ENCODE data around the gene GSTO2. TPM values are rescaled to one million over a fixed set of nuclear protein-coding genes. Genes with fewer than 3 reads are reported as not detected.

The GSTO2 gene
- total RNA-seq, 2 experiments from 2014 or later, result 1.6 TPM

- H3K4me2 ChIP-seq (ENCODE audit: low read length), result no peak overlapping the region
Measured at GRCh38 chr10:104308439-104308903, 39.5 kb downstream of the GSTO2 start.

GRCh38 chr10:104309980-104310978, 41.3 kb downstream of the GSTO2 start:
- no peak overlapping the region for H3K27ac ChIP-seq (ENCODE audit: low read depth, low read length, poor library complexity, severe bottlenecking)
- H3K36me3 ChIP-seq (ENCODE audit: insufficient read depth, low read length), result peaks cover 58% of the 10 kb centered on the region
- H3K9me2 ChIP-seq (ENCODE audit: insufficient read depth, low read length), result no peaks in the 10 kb centered on the region
- peaks cover 6% of the 10 kb centered on the region for H3K4me1 ChIP-seq (ENCODE audit: insufficient read depth, low read length, poor library complexity, severe bottlenecking)
- no peaks in the 10 kb centered on the region for H3K9me3 ChIP-seq (ENCODE audit: low read length)
- H4K20me1 ChIP-seq (ENCODE audit: insufficient read depth, low read length), result no peaks in the 10 kb centered on the region; the same call in 1 of the 2 replicates
- CTCF ChIA-PET (ENCODE audit: unreplicated experiment), result no interaction called here
- intact Hi-C loops (cut with micrococcal nuclease; ENCODE audit: unreplicated experiment), result no loop called here
- no peak for TF ChIP-seq EZH2phosphoT487 (IDR thresholded peaks at IDR 0.05; ENCODE audit: borderline replicate concordance, low read depth, low read length)
- TF ChIP-seq, protein P1, sequence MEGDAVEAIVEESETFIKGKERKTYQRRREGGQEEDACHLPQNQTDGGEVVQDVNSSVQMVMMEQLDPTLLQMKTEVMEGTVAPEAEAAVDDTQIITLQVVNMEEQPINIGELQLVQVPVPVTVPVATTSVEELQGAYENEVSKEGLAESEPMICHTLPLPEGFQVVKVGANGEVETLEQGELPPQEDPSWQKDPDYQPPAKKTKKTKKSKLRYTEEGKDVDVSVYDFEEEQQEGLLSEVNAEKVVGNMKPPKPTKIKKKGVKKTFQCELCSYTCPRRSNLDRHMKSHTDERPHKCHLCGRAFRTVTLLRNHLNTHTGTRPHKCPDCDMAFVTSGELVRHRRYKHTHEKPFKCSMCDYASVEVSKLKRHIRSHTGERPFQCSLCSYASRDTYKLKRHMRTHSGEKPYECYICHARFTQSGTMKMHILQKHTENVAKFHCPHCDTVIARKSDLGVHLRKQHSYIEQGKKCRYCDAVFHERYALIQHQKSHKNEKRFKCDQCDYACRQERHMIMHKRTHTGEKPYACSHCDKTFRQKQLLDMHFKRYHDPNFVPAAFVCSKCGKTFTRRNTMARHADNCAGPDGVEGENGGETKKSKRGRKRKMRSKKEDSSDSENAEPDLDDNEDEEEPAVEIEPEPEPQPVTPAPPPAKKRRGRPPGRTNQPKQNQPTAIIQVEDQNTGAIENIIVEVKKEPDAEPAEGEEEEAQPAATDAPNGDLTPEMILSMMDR (conservative IDR thresholded peaks at IDR 0.05; ENCODE audit: low read length), result no peak
- H3K4me2 ChIP-seq (ENCODE audit: low read length), result no peak overlapping the region
- no peak overlapping the region for H2AFZ ChIP-seq (ENCODE audit: low read length)
- no peak for DNase-seq (ENCODE audit: low spot score)
- BruUV-seq (replicated peaks), result no TSS peak
- POLR2A ChIA-PET, result interaction anchor here (0.6 kb wide), 1 partner anchor 1514 kb away, joined by 3 read pairs; no protein-coding TSS in a partner anchor
- H3K79me2 ChIP-seq (ENCODE audit: insufficient read depth, low read depth, low read length), result no peaks in the 10 kb centered on the region
- no peak overlapping the region for H3K4me3 ChIP-seq (ENCODE audit: low read depth, low read length, poor library complexity, severe bottlenecking)

More at GRCh38 chr10:104308439-104308903, 39.5 kb downstream of the GSTO2 start:
- intact Hi-C loops (cut with micrococcal nuclease; ENCODE audit: unreplicated experiment), result no loop called here
- Histone ChIP-seq H2AFZ (ENCODE audit: low read length) (no peak overlapping the region), H4K20me1 (ENCODE audit: insufficient read depth, low read length) (no peaks in the 10 kb centered on the region; the same call in 1 of the 2 replicates), H3K27ac (ENCODE audit: low read depth, low read length, poor library complexity, severe bottlenecking) (no peak overlapping the region), H3K36me3 (ENCODE audit: insufficient read depth, low read length) (peaks cover 40% of the 10 kb centered on the region), H3K4me1 (ENCODE audit: insufficient read depth, low read length, poor library complexity, severe bottlenecking) (peaks cover 6% of the 10 kb centered on the region), H3K9me2 (ENCODE audit: insufficient read depth, low read length) (no peaks in the 10 kb centered on the region), H3K4me3 (ENCODE audit: low read depth, low read length, poor library complexity, severe bottlenecking) (no peak overlapping the region), H3K79me2 (ENCODE audit: insufficient read depth, low read depth, low read length) (no peaks in the 10 kb centered on the region), H3K9me3 (ENCODE audit: low read length) (no peaks in the 10 kb centered on the region)
- POLR2A ChIA-PET, result interaction anchor here (1.2 kb wide), 1 partner anchor 44 kb away, joined by 3 read pairs; no protein-coding TSS in a partner anchor
- CTCF ChIA-PET (ENCODE audit: unreplicated experiment), result no interaction called here
- TF ChIP-seq, protein P1 (conservative IDR thresholded peaks at IDR 0.05; ENCODE audit: low read length), result no peak
- TF ChIP-seq EZH2phosphoT487 (IDR thresholded peaks at IDR 0.05; ENCODE audit: borderline replicate concordance, low read depth, low read length), result no peak
- no peak for DNase-seq (ENCODE audit: low spot score)
- no TSS peak for BruUV-seq (replicated peaks)
